ENCODE results near the gene NINL.
A peak's percentile ranks its signal among the peaks of the same experiment; 100 is the strongest.
"Not testable (repeated sequence)": the region's sequence is repeated elsewhere in the genome, so short reads cannot be mapped to it uniquely, and the experiment has no call there.

The NINL gene

DNA sequence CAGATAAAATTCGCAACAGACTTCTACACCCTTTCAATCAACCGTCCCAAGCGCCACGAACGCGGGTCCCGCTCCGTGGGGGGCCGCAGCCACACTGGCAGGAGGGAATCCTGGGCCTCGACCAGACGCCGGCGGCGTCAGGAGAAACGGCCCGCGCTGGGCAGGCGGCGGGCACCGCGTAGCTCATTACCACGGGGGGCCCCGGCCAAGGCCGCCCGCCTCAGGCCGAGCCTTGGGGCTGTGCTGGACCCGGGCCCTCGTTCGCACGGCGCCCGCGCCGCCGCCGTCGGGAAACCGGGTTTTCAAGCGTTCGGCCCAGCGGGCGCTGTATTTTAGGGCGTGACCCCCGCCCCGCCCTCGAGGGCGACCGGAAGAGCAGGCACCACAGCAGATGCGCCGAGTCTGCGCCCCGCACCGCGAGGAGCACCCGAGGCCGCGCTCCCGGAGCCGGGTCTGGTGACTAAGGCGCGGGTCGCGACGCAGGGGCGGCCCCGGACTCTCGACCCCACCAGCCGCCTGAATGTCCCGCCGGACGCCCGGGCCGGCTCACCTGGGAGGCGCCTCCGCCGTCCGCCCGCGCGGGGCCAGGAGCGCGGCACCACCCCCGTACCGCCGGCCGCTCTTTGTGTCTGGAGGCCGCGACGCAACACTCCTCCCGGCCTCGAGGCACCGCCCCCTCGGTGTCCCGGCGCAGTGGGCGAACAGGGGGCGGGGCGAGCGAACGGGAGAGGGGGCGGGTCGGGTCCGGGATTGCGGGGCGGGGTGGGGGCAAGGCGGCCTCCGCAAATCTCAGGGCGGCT lies at the start of gene NINL:
Gene NINL (minus strand): TSS at position 627 of the 800 bp plus-strand sequence. CDS start 58,944 bp downstream, outside the sequence.
- DNase-seq: peak; percentile 86

DNA sequence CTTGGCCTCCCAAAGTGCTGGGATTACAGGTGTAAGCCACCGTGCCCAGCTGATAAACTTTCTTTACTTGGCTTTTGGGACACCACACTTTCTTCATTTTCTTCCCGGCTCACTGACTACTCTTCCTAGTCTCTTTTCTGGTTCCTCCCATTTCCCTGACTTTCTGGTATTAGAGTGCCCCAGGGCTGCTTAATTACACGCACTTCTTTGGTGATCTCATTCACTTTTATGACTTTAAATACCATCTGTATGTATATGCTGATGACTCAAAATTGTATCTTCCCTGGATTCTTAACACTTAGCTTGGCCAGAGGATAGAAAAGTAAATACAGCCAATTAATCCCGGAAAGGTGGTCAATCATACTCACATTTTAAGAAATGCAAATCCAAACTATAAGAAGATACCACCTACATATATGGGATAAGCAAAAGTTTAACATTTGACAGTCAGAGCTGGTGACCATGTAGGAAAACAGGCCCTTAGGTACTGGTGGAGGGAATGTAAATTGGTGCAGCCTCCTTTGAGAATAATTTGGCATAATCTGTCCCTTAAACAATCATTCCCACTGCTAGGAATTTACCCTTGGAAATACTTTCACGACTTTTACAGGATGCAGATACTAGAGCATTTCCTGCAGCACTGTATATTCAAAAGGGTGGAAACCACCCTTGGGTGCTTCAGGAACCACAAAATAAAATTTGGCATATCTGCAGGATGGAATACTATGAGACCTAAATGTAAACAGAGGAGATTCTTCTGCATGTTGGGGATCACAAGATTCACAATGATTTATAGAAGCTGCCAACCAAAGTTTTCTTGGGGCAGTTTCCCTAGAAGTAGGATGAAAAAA lies 47.8 kb upstream of the NINL start:
- peak; percentile 7 for DNase-seq

DNA sequence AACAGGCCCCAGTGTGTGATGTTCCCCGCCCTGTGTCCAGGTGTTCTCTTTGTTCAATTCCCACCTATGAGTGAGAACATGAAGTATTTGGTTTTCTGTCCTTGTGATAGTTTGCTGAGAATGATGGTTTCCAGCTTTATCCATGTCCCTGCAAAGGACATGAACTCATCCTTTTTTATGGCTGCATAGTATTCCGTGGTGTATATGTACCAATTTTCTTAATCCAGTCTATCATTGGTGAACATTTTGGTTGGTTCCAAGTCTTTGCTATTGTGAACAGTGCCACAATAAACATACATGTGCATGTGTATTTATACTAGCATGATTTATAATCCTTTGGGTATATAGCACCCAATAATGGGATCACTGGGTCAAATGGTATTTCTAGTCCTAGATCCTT lies 45.3 kb upstream of the NINL start:
- DNase-seq: not testable (repeated sequence)

DNA sequence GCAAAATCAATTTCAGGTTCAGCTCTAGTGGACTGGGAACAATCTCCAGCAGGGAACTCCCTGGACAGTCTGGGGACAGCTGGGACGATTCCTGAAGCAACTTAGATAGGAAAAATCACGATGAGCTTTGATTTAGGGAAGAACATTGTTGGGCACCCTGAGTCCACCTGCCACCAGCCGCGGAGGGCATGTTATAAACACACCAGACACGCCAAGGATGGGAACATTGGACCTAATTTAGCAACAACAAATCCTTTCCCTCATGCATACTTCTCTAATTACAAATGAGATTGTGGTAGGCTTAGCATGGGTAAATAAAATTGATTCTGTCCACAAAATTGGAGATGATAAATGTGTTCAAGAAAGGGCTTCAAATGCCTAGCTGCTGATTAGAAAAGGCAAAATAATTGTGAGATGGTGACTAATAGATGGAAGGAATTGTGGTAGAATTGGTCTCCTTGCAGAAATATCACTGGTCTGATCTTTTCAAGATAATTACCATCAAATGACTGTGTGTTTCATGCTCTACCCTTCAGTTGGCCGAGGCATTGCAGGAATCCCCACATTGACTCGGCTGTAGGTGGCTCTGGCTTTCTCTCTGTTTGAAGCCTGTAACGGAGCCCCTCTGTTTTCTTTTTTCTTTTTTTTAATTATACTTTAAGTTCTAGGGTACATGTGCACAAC lies 44.6 kb upstream of the NINL start:
- no peak for DNase-seq

DNA sequence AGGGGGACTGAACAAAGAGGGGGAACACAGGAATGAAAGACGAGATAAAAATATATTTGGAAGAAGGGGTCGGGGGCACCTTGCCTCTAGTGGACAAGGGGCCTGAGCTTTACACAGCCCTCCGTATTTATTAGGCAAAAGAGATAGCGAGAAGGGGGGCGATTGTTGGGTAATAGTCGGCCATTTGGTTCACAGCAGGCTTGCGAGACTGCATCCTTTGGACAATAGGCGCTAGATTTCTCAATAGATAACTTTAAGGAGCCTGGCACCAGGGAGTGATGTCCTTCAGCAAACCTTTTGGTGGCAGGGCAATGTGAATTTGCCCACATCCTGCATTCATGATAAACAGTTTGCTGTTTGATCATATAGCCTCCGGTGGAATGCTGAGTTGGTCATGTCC lies 41.4 kb upstream of the NINL start:
- DNase-seq: no peak

DNA sequence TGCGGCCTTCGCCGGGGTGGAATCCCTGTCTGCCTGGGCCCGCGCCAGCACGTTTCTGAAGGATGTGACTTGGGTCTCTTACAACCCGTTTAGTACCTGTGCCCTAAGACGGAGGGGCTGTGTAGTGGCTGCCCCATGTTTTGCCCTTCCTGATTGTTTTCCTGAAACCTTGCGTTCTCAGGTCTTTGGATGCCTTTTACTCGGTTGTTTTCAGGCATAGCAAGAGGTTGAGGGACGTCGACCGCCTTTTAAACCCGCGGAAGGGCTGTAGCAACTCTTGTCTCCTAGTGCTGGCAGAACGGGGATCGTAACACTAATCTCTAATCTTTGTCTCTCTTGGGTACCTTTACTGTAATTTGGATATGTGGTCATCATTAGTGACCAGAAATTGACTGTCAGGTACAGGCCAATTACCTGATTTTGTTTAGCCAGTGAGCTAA lies 39.2 kb upstream of the NINL start:
- DNase-seq: no peak

DNA sequence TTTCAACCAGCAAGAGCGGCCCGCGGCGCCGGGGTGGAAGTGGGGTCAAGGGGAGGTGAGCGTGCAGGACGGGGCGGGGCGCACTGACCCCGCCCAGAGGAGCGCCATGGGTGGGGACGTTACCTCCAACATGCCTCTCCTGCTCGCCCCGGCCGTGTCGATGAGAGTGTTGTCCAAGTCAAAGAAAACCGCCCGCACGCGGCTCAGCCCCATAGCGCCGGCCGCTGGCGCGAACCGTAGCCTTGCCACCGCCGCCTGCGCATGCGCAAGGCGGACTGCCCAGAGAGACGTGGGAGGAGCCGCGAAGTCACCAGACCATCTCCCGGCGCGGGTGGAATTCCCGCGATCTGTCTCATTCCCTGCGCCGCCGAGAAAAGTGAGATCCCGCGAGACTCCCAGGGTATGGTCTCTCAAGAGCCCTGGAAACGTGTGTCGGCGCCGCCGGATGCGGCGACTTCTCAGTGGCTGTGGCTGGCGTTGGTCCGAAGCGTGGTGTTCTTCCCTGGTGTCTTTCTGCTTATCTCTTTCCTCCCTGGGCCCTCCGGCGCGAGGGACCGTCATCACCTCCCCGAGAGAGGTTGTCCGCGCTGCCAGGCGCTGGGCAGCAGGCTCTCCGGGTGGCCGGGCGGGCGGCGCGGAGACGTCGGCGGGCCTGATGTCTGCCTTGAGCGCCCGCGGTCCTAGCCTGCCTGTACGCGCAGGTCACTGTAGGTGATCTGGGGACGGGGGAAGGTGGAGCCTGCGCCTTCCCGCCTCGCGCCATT lies 38.6 kb upstream of the NINL start, which contains the start of gene NANP:
Gene NANP (minus strand): TSS at position 279 of the 764 bp plus-strand sequence. CDS start 66 bp downstream, at position 213.
- peak; percentile 99 for DNase-seq

DNA sequence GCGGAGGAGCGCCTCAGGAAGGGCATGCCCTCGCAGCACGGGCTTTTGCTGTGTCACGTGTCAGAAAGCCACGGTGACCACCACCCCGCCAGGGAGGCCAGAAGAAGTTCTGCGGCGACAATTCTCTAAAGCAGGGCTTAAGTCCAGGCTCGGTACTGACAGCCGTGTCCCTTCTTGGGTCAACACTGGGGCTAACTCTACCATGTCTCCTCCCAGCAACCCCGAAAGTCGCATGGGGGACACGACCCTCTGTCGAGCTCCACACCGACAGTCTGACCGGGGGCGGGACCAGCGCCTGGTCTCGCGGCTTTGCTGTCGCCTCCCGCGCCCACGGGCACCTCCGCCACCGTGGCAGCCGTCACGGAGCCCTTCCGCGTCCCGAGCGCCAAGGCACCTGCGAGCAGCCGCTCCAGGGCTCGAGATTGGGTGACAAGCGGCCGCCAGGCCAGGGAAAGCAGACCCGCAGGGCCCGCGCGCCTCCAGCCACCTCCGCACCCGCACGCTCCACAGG lies 37.9 kb upstream of the NINL start:
- peak; percentile 66 for DNase-seq

DNA sequence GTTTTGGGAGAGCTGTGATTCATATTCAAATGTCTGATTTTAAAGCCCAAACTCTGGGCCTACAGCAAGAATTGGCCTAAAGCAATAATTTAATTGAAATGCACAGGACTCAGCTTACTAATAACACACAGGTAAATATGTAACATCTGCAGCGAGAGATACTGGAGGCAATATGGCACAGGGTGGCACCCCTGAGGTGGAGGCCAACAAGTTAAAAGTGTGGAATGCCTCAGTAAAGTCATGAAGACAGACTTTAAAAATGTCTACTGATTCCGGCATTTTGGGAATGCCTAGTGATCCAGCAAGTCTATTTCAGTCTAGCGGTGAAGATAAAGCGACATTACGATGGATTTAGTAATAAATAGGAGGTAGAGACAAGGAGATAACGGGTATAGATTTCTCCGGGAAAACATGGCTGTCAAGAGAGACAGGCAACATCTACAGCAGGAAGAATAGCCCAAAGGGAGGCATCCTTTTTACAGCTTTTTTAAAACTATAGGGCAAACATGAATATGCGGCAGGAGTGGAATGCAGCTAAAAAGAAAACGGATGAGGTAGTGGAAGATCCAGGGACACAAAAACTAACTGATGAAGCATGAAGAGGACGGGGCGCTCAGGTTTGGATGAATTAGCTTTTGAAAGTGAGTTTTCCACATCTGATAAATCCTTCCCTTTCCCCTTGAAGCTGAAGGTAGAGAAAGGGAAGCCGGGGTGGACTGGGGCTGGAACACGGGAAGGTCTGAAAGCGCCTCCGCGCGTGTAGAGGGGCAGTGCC lies 37.3 kb upstream of the NINL start:
- DNase-seq: no peak

DNA sequence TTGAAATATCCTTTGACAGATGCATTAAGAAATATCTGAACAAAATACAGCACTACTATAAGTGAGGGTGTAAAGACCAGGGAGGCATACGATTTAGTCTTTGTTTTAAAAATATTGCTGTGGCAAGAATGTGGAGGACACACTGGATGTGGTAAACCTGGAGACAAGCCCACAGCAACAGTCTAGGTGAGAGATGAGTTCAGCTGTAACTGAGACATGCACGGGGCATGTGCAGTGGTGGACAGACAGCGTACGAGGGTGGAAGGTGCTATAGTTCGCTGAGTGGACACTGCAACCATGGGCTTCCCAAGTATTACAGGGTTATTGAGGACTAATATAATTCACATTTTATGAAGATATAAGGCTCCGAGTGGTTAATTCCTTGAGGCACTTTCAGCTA lies 36.7 kb upstream of the NINL start:
- DNase-seq: no peak

DNA sequence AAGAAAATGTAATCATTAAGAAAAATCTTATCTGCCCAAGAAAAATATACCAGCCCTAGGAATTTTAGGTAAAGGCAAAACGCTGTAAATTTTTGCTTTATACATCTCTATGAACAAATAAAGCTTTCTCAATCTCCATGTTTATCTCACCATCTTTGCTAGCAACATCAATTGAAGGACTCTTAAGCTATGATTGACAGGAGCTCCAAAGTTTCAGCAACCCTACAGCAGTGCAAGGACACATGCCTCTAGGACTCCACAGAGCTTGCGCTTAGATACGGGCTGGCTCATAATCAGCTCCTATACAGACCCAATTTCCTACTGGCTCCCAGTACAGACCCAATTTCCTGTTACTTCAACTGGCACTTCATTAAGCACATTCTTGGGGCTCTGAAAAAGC lies 34.2 kb upstream of the NINL start:
- no peak for DNase-seq

DNA sequence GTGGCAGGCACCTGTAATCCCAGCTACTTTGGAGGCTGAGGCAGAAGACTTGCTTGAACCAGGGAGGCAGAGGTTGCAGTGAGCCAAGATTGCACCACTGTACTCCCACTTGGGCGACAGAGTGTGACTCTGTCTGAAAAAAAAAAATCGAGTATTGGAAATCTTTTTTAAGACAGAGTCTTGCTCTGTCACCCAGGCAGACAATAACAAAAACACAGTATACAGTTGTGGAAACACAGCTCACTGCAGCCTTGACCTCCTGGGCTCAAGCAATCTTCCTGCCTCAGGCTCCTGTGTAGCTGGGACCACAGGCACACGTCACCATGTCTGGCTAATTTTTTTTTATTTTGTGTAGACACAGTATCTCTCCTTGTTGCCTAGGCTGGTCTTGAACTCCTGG lies 23.4 kb upstream of the NINL start:
- DNase-seq: no peak

DNA sequence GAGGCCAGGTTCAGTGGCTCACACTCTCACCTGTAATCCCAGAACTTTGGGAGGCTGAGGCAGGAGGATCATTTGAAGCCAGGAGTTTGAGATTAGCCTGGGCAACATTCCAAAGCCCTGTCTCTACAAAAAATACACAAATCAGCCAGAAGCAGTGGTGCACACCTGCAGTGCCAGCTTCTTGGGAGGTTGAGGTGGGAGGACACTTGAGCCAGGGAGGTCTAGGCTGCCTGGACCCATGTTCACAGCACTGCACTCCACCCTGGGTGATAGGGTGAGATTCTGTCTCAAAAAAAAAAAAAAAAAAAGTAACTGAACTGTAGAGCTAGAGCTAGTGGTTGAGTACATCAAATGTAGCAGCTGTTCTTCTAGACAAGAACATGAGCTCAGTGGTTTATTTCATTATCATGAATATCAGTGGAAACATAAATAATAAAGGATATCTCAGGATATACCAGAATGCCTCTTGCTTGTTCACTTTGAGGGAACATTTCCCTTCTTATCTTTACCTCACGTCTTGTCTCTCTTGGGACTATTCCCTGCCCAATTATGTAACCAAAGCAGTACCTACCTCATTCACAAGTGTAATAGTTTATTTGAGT lies 20.9 kb upstream of the NINL start:
- DNase-seq: no peak

DNA sequence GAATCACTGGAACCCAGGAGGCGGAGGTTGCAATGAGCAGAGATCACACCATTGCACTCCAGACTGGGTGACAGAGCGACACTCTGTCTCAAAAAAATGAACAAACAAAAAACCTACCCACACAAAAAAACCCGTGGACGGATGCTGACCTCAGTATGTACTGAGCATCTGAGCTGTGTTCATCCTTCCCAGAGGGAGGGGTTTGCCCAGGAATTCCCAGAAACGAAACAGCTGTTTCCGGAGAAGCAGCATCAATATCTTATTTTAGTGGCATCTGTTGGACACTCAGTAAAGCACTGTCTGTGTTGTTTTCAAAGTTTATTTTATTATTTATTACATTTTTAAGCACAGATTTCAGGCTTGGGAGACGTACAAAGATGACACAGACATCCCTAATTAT lies 19.8 kb upstream of the NINL start:
- no peak for DNase-seq

DNA sequence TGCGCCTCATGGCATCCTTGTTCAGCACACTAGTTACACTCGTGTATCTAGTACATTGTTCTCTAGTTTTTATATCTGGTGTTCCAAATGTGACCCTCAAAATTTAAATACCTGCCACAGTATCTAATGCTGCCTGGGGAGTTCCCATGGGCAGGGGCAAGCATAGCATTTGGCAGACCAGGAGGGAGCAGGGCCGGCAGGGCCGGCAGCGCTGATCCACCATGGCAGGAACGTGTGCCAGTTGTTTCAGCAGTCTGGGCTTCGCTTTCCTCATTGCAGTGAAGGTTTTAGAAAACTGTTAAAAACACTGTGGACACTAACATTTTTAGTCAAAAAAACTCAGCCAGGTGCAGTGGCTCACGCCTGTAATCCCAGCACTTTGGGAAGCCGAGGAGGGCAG lies 19.3 kb upstream of the NINL start:
- DNase-seq: no peak

DNA sequence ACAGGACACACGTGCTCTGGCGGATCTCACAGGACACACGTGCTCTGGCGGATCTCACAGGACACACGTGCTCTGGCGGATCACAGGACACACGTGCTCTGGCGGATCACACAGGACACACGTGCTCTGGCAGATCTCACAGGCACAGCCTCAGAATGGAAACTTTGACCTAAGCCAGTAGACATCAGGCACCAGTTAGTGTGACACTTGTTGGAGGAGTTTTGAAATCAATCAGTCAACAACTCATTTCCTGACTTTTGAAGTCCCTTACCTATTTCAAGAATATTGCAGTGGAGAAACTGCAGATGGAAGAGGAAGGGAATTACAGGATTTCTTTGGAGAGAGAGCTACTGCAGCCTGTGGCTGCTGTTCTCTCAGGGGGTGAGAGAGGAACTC lies 17.6 kb upstream of the NINL start:
- not testable (repeated sequence) for DNase-seq

DNA sequence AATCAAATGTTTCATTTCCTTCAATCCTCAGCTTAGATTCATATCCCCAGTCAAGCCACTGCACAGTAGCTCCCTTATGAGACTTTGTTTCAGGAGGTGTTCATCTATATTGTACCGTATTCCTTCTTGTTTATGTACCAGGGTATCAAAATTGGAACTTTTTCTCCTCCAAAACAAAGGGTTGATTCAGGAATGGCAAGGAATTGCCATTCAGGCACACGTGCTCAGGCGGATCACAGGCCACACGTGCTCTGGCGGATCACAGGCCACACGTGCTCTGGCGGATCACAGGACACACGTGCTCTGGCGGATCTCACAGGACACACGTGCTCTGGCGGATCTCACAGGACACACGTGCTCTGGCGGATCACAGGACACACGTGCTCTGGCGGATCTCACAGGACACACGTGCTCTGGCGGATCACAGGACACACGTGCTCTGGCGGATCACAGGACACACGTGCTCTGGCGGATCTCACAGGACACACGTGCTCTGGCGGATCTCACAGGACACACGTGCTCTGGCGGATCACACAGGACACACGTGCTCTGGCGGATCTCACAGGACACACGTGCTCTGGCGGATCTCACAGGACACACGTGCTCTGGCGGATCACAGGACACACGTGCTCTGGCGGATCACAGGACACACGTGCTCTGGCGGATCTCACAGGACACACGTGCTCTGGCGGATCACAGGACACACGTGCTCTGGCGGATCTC lies 17.0 kb upstream of the NINL start:
- not testable (repeated sequence) for DNase-seq

DNA sequence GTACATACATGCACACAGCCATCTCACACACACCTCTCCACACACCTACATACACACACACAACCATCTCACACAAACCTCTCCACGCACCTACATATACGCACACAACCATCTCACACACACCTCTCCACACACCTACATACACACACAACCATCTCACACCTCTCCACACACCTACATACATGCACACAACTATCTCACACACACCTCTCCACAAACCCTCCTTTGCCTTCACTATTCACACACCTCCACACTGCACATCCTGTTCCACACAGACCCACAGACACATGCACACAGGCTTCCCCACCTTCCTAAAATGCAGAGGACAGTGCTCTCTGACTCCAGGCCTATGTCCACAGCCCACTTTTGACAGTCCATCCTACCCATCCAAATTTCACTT lies 16.3 kb upstream of the NINL start:
- DNase-seq: no peak

DNA sequence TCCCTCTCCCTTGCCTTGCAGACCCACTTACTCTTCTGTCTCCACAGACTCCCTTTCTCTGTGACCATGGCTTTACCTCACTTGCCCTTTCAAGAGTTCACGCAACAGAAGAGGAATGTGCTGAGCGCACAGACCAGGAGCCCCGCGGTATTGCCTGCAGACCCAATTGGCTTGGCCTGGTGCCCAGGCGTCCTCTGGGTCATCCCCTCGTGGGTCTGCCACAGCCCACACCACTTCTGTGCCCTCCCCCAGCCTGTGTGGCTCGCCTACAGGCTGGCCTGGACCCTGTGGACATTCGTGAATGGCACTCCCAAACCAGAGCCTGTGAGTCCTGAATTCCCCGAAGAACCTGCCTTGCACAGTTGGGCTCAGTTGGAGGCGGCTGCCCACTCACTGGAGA lies 15.3 kb upstream of the NINL start:
- no peak for DNase-seq

DNA sequence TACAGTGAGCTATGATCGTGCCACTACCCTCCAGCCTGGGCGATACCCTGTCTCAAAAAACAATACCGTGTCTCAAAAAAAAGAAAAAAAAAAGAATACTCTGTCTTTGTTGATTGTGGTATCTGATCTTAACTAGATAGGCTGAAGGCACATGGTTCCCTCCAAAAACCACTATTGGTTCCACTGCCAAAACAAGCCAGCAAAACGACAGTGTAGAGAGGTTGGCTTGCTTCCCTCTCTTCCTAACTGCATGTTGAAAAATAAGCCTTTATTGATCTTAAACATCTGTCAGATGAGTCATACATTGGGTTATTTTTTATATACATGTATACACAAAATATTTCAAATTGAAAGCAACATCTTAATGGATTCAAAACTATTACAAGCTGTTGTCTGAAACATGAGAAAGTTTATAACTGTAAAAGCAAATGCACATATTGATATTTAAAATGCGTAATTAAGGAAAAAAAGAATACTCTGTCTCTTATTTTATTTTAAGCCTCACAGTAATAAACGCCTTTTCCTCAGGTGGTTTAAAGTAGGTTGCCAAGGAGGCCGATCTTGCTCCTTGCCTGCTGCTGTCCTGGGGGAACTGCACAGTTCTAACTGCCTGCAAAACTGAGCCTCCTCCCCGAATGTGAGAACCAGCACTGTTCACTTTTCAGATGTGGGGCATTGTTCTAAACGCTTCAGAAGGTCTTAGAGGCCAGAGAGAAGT lies 7.0 kb upstream of the NINL start:
- DNase-seq: peak; percentile 20
